H9 (cell line): ENCODE results near the gene ITGA7. TPM values are rescaled to one million over a fixed set of nuclear protein-coding genes. Genes with fewer than 3 reads are reported as not detected.

Source experiments
- DNase-seq: peaks from one replicate; pipeline ENCODE4 v3.0.0-alpha.2; 2017
- H2AFZ ChIP-seq: one replicate; pipeline ENCODE4 v1.6.1; 2013; ENCODE audit warnings: mild to moderate bottlenecking, low read length, control low read depth, moderate library complexity
- H2AK5ac ChIP-seq: 2 replicates; pipeline ENCODE4 v1.6.1; 2013; ENCODE audit warnings: low read length, control low read depth, mixed read lengths; ENCODE audit not compliant: insufficient read length
- H2BK120ac ChIP-seq: one replicate; pipeline ENCODE4 v1.6.1; 2013; ENCODE audit warnings: low read depth, mild to moderate bottlenecking, low read length, control low read depth, inconsistent platforms; ENCODE audit not compliant: poor library complexity, severe bottlenecking
- H2BK12ac ChIP-seq: 2 replicates; pipeline ENCODE4 v1.6.1; 2013; ENCODE audit warnings: low read length, control low read depth, mixed read lengths, low read depth; ENCODE audit not compliant: insufficient read length
- H2BK15ac ChIP-seq: 2 replicates; pipeline ENCODE4 v1.6.1; 2013; ENCODE audit warnings: low read depth, low read length, control low read depth
- H2BK20ac ChIP-seq: one replicate; pipeline ENCODE4 v1.6.1; 2013; ENCODE audit warnings: low read depth, mild to moderate bottlenecking, low read length, control low read depth, inconsistent platforms; ENCODE audit not compliant: poor library complexity, severe bottlenecking
- H2BK5ac ChIP-seq: 2 replicates; pipeline ENCODE4 v1.6.1; 2013; ENCODE audit warnings: low read length, control low read depth, mixed read lengths; ENCODE audit not compliant: insufficient read length
- H3K14ac ChIP-seq: 2 replicates; pipeline ENCODE4 v1.6.1; 2013; ENCODE audit warnings: low read length, control low read depth; ENCODE audit not compliant: insufficient read depth
- H3K18ac ChIP-seq: 2 replicates; pipeline ENCODE4 v1.6.1; 2013; ENCODE audit warnings: low read depth, mild to moderate bottlenecking, mixed read lengths, low read length, control low read depth; ENCODE audit not compliant: insufficient read length
- H3K23ac ChIP-seq: 2 replicates; pipeline ENCODE4 v1.6.1; 2013; ENCODE audit warnings: low read length, control low read depth, mixed read lengths, low read depth; ENCODE audit not compliant: insufficient read length
- H3K23me2 ChIP-seq: 2 replicates; pipeline ENCODE4 v1.6.1; 2013; ENCODE audit warnings: low read depth, mild to moderate bottlenecking, mixed read lengths, low read length, control low read depth; ENCODE audit not compliant: insufficient read length, poor library complexity, severe bottlenecking
- H3K27ac ChIP-seq: 2 replicates; pipeline ENCODE4 v1.5.1; 2013; ENCODE audit warnings: low read length, control low read depth, mixed read lengths, low read depth; ENCODE audit not compliant: insufficient read length
- H3K27me3 ChIP-seq: 2 replicates; pipeline ENCODE4 v1.6.1; 2013; ENCODE audit warnings: low read length, control low read depth, inconsistent platforms; ENCODE audit not compliant: insufficient read depth
- H3K4ac ChIP-seq: 2 replicates; pipeline ENCODE4 v1.6.1; 2013; ENCODE audit warnings: low read depth, mild to moderate bottlenecking, control low read depth, inconsistent platforms, low read length, moderate library complexity
- H3K4me1 ChIP-seq: 2 replicates; pipeline ENCODE4 v1.6.1; 2013; ENCODE audit warnings: low read length, control low read depth, inconsistent platforms; ENCODE audit not compliant: insufficient read depth
- H3K4me2 ChIP-seq: 2 replicates; pipeline ENCODE4 v1.6.1; 2013; ENCODE audit warnings: low read length, control low read depth, mixed read lengths; ENCODE audit not compliant: insufficient read length, insufficient read depth
- H3K56ac ChIP-seq: 2 replicates; pipeline ENCODE4 v1.6.1; 2013; ENCODE audit warnings: low read depth, mild to moderate bottlenecking, mixed read lengths, low read length, control low read depth; ENCODE audit not compliant: insufficient read length
- H3K79me1 ChIP-seq: 2 replicates; pipeline ENCODE4 v1.6.1; 2013; ENCODE audit warnings: low read depth, mild to moderate bottlenecking, moderate library complexity, low read length, control low read depth, inconsistent platforms; ENCODE audit not compliant: insufficient read depth, poor library complexity, severe bottlenecking
- H3K79me2 ChIP-seq: 2 replicates; pipeline ENCODE4 v1.6.1; 2013; ENCODE audit warnings: low read length, control low read depth, inconsistent platforms; ENCODE audit not compliant: insufficient read depth
- H3K9ac ChIP-seq: 2 replicates; pipeline ENCODE4 v1.6.1; 2013; ENCODE audit warnings: low read length, control low read depth, mixed read lengths; ENCODE audit not compliant: insufficient read length; ENCODE audit errors: extremely low read depth
- H3K9me3 ChIP-seq: one replicate; pipeline ENCODE4 v1.6.1; 2013; ENCODE audit warnings: low read depth, low read length, inconsistent platforms; ENCODE audit not compliant: control insufficient read depth
- H3T11ph ChIP-seq: one replicate; pipeline ENCODE4 v1.6.1; 2013; ENCODE audit warnings: mild to moderate bottlenecking, low read length, control low read depth, inconsistent platforms
- H4K20me1 ChIP-seq: one replicate; pipeline ENCODE4 v1.6.1; 2013; ENCODE audit not compliant: control insufficient read depth, insufficient read length, insufficient read depth
- H4K5ac ChIP-seq: 2 replicates; pipeline ENCODE4 v1.6.1; 2013; ENCODE audit warnings: low read depth, mild to moderate bottlenecking, mixed read lengths, low read length, control low read depth; ENCODE audit not compliant: insufficient read length
- H4K8ac ChIP-seq: replicated peaks from 2 replicates; pipeline ENCODE4 v1.6.1; 2013; ENCODE audit warnings: low read length, control low read depth, mixed read lengths, low read depth; ENCODE audit not compliant: insufficient read length
- H4K91ac ChIP-seq: 2 replicates; pipeline ENCODE4 v1.6.1; 2013; ENCODE audit warnings: low read depth, mild to moderate bottlenecking, moderate library complexity, mixed read lengths, low read length, control low read depth; ENCODE audit not compliant: insufficient read length
- H3K27ac Mint-ChIP-seq, 3 experiments: 2 replicates in 2 of 3; 3 replicates in 1 of 3; pipeline ENCODE4 v1.8.0; 2020 to 2021; ENCODE audit warnings: mixed read lengths in 3 of 3, mild to moderate bottlenecking in 1 of 3, moderate library complexity in 1 of 3
- H3K27me3 Mint-ChIP-seq: 2 replicates; pipeline ENCODE4 v1.8.0; 2021; ENCODE audit warnings: low read depth, mild to moderate bottlenecking, moderate library complexity, mixed read lengths
- H3K36me3 Mint-ChIP-seq, 3 experiments: 2 replicates in 2 of 3; 3 replicates in 1 of 3; pipeline ENCODE4 v1.8.0; 2020 to 2021; ENCODE audit warnings: low read depth in 3 of 3, mixed read lengths in 3 of 3; ENCODE audit not compliant: insufficient read depth in 1 of 3
- H3K4me1 Mint-ChIP-seq, 2 experiments: 2 replicates each; pipeline ENCODE4 v1.8.0; 2020; ENCODE audit warnings: mixed read lengths in 2 of 2
- H3K4me3 Mint-ChIP-seq, 2 experiments: 2 replicates in 1 of 2; 3 replicates in 1 of 2; pipeline ENCODE4 v1.8.0; 2020 to 2021; ENCODE audit warnings: mild to moderate bottlenecking in 2 of 2, mixed read lengths in 2 of 2, moderate library complexity in 1 of 2
- H3K9me3 Mint-ChIP-seq, 2 experiments: 2 replicates in 1 of 2; 3 replicates in 1 of 2; pipeline ENCODE4 v1.8.0; 2020; ENCODE audit warnings: mild to moderate bottlenecking in 2 of 2, mixed read lengths in 2 of 2, moderate library complexity in 1 of 2
- WGBS: extraction: QIAGEN DNeasy Blood & Tissue Kit; methylation state at CpG from one replicate; pipeline ENCODE4 v1.1.7; 2013; ENCODE audit warnings: missing lambda C conversion rate, low lambda C conversion rate, mixed read lengths; ENCODE audit not compliant: insufficient read length; ENCODE audit errors: extremely low coverage; 5-methylcytosine and 5-hydroxymethylcytosine counted together
- total RNA-seq: library from RNA; stranded (reverse); gene quantifications from 2 replicates; pipeline ENCODE4 v1.2.1, GENCODE V29; 2021
- TF ChIP-seq, protein P1 (sequence below): fragments of 200-600 bp; sonication (generic); conservative IDR thresholded peaks from 3 replicates; pipeline ENCODE4 v1.8.0; 2021; ENCODE audit warnings: antibody characterized with exemption, mild to moderate bottlenecking

The ITGA7 gene
- total RNA-seq, 1 experiment from 2014 or later: 119 TPM

GRCh38 chr12:55683676-55684075 lies 24.0 kb downstream of the ITGA7 start:
- Histone ChIP-seq H3K9ac (no peak overlapping the region), H2BK120ac (no peak overlapping the region), H2BK20ac (no peak overlapping the region), H2BK12ac (no peak overlapping the region), H2AFZ (no peak overlapping the region), H3K79me1 (no peaks in the 10 kb centered on the region), H3K79me2 (no peaks in the 10 kb centered on the region), H4K5ac (no peak overlapping the region), H3K27me3 (no peaks in the 10 kb centered on the region), H3K4ac (no peak overlapping the region), H3K23ac (no peak overlapping the region), H3K56ac (no peak overlapping the region), H3K14ac (no peak overlapping the region), H3K4me2 (no peak overlapping the region), H3T11ph (no peak overlapping the region), H3K18ac (no peak overlapping the region), H3K9me3 (no peaks in the 10 kb centered on the region), H4K8ac (no peak overlapping the region), H4K91ac (no peak overlapping the region), H4K20me1 (no peaks in the 10 kb centered on the region), H2BK5ac (no peak overlapping the region), H2BK15ac (no peak overlapping the region), H3K27ac (no peak overlapping the region), H3K23me2 (no peaks in the 10 kb centered on the region), H3K4me1 (no peaks in the 10 kb centered on the region), H2AK5ac (no peak overlapping the region)
- H3K36me3 Mint-ChIP-seq: peaks cover 14 to 35% (median 27%) of the 10 kb centered on the region in 3 experiments; a peak in 6 of 7 replicates
- TF ChIP-seq, protein P1, sequence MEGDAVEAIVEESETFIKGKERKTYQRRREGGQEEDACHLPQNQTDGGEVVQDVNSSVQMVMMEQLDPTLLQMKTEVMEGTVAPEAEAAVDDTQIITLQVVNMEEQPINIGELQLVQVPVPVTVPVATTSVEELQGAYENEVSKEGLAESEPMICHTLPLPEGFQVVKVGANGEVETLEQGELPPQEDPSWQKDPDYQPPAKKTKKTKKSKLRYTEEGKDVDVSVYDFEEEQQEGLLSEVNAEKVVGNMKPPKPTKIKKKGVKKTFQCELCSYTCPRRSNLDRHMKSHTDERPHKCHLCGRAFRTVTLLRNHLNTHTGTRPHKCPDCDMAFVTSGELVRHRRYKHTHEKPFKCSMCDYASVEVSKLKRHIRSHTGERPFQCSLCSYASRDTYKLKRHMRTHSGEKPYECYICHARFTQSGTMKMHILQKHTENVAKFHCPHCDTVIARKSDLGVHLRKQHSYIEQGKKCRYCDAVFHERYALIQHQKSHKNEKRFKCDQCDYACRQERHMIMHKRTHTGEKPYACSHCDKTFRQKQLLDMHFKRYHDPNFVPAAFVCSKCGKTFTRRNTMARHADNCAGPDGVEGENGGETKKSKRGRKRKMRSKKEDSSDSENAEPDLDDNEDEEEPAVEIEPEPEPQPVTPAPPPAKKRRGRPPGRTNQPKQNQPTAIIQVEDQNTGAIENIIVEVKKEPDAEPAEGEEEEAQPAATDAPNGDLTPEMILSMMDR: no peak
- H3K9me3 Mint-ChIP-seq: no peaks in the 10 kb centered on the region
- peaks cover 20 to 21% of the 10 kb centered on the region in 2 experiments for H3K4me1 Mint-ChIP-seq
- WGBS: no CpG with 5 or more reads among the region's 7 CpGs
- H3K4me3 Mint-ChIP-seq: no peak overlapping the region
- no peak for DNase-seq
- H3K27ac Mint-ChIP-seq: peak overlapping the region in 2 of 3 experiments; percentile 27 to 57; a peak in 4 of 7 replicates
- H3K27me3 Mint-ChIP-seq: peaks cover 1% of the 10 kb centered on the region; the same call in 1 of the 2 replicates
